ENCODE measurements around the gene CFAP99.

The CFAP99 gene

GRCh38 chr4:2393353-2394270 lies 25.1 kb upstream of the CFAP99 start:
- no peak for TF ChIP-seq POLR2AphosphoS5 (IDR thresholded peaks at IDR 0.05; ENCODE audit: low read depth, low read length)
- TF ChIP-seq TAF1 (IDR thresholded peaks at IDR 0.05; ENCODE audit: borderline replicate concordance, insufficient read depth, low read length): no peak
- no peak for TF ChIP-seq SIN3A (IDR thresholded peaks at IDR 0.05; ENCODE audit: borderline replicate concordance, insufficient read depth, low read length)
- TF ChIP-seq REST (IDR thresholded peaks at IDR 0.05; ENCODE audit: insufficient read depth in 1 of 2, low read depth in 2 of 2, low read length in 2 of 2): no peak
- TF ChIP-seq FOXP2 (optimal IDR thresholded peaks at IDR 0.05; ENCODE audit: borderline replicate concordance, extremely low read depth, extremely low read length, insufficient read depth): no peak

GRCh38 chr4:2394528-2394927 lies 24.2 kb upstream of the CFAP99 start:
- TF ChIP-seq POLR2AphosphoS5 (IDR thresholded peaks at IDR 0.05; ENCODE audit: low read depth, low read length) (no peak), TAF1 (IDR thresholded peaks at IDR 0.05; ENCODE audit: borderline replicate concordance, insufficient read depth, low read length) (no peak), REST (IDR thresholded peaks at IDR 0.05; ENCODE audit: insufficient read depth in 1 of 2, low read depth in 2 of 2, low read length in 2 of 2) (no peak), SIN3A (IDR thresholded peaks at IDR 0.05; ENCODE audit: borderline replicate concordance, insufficient read depth, low read length) (no peak), FOXP2 (optimal IDR thresholded peaks at IDR 0.05; ENCODE audit: borderline replicate concordance, extremely low read depth, extremely low read length, insufficient read depth) (no peak)

- no peak for TF ChIP-seq SIN3A (IDR thresholded peaks at IDR 0.05; ENCODE audit: borderline replicate concordance, insufficient read depth, low read length)
These were observed 23.7 kb upstream of the CFAP99 start for GRCh38 chr4:2395038-2395437.

- TF ChIP-seq TAF1 (IDR thresholded peaks at IDR 0.05; ENCODE audit: borderline replicate concordance, insufficient read depth, low read length) (no peak), POLR2AphosphoS5 (IDR thresholded peaks at IDR 0.05; ENCODE audit: low read depth, low read length) (no peak), REST (IDR thresholded peaks at IDR 0.05; ENCODE audit: insufficient read depth in 1 of 2, low read depth in 2 of 2, low read length in 2 of 2) (no peak), FOXP2 (optimal IDR thresholded peaks at IDR 0.05; ENCODE audit: borderline replicate concordance, extremely low read depth, extremely low read length, insufficient read depth) (no peak), SIN3A (IDR thresholded peaks at IDR 0.05; ENCODE audit: borderline replicate concordance, insufficient read depth, low read length) (no peak)
These were observed 23.2 kb upstream of the CFAP99 start for GRCh38 chr4:2395584-2395983.

GRCh38 chr4:2396781-2397368 lies 21.9 kb upstream of the CFAP99 start:
- no peak for TF ChIP-seq POLR2AphosphoS5 (IDR thresholded peaks at IDR 0.05; ENCODE audit: low read depth, low read length)
- no peak for TF ChIP-seq SIN3A (IDR thresholded peaks at IDR 0.05; ENCODE audit: borderline replicate concordance, insufficient read depth, low read length)
- no peak for TF ChIP-seq REST (IDR thresholded peaks at IDR 0.05; ENCODE audit: insufficient read depth in 1 of 2, low read depth in 2 of 2, low read length in 2 of 2)
- TF ChIP-seq TAF1 (IDR thresholded peaks at IDR 0.05; ENCODE audit: borderline replicate concordance, insufficient read depth, low read length): no peak
- no peak for TF ChIP-seq FOXP2 (optimal IDR thresholded peaks at IDR 0.05; ENCODE audit: borderline replicate concordance, extremely low read depth, extremely low read length, insufficient read depth)
